Cardiac ventricle fibroblast (primary cell): ENCODE measurements around the gene DNASE2. TPM values are rescaled to one million over a fixed set of nuclear protein-coding genes. Genes with fewer than 3 reads are reported as not detected.

Experiments
- total RNA-seq: library from RNA; depleted of rRNA; stranded (reverse); fragments of >200 nt; gene quantifications from 2 replicates; pipeline ENCODE4 v1.2.3, GENCODE V29; 2015

The DNASE2 gene
- 30.2 and 36.6 TPM in 2 replicates for total RNA-seq

GRCh38 chr19:12881172-12881808 is at the start of gene DNASE2:
Gene DNASE2, minus strand, starts transcription at chr19:12881449. Its CDS starts 74 bp downstream, at chr19:12881375.

DNA sequence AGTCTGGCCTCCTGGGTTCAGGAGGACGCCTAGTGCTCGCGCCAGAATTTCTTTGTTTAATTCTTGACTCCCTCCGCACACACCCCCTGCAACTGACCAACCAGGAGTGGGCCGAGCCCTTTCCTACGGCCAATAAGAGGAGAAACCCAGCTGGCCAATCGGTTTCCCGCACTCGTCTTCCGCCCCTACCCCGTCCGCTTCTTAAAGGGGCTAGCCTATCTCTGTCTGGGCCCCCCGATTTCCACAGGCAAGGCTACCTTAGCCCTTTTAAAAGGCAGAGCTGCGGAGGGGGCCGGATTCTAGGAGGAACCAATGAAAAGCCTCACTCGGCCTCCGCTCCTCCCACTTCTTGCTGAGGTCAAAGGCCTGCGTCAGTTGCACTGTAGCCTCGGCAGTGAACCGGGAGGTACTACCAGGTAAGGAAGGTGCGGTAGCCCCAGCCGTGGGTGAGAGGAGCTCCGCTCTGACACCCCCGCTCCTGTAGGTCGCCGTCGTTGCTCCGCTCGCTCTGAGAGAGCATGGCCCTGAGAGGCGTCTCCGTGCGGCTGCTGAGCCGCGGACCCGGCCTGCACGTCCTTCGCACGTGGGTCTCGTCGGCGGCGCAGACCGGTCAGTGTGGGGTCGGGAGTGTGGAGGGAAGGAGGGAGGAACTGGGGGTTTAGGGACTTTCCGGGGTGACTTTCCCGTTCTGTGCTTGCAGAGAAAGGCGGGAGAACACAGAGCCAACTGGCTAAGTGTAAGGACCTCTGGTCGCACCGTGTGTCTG is 9.7 kb upstream of the DNASE2 start, which contains the start of gene GCDH:
Gene GCDH (plus strand): TSS at position 374 of the 766 bp plus-strand sequence. CDS start 145 bp downstream, at position 519.

GRCh38 chr19:12886969-12887747 is 5.9 kb upstream of the DNASE2 start, which contains the start of gene KLF1:
Gene KLF1, minus strand, starts transcription at chr19:12887201. Its CDS starts 61 bp downstream, at chr19:12887140.

GRCh38 chr19:12838182-12838885 is 42.9 kb downstream of the DNASE2 start, which contains the start of gene MAST1:
Gene MAST1, plus strand, starts transcription at chr19:12838515. Its CDS starts 58 bp downstream, at chr19:12838573.

DNA sequence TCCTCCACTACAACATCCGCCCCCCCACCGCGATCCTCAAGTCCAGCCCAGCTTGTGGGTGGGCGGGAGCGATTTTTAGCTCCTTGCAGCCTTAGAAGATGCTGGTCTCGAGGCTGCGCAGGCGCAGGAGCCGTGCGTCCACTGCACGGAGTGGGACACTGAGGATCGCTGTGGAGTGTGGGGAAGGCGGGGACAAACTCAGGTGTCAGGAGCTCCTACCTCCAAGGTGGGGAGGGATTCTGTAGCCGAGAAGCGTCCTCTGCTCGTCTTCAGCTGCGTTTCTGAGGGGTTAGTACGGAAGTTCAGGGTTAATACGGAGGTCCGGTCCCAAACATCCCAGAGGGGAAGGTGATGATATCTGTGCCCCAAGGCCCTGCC is 46.7 kb downstream of the DNASE2 start, which contains the start of gene RTBDN:
Gene RTBDN (minus strand): TSS at position 14 of the 378 bp plus-strand sequence. CDS start 4,600 bp downstream, outside the sequence.

Other genes starting within 250 kb of the DNASE2 start
- gene MAN2B1, start 214.7 kb downstream of the DNASE2 start, total RNA-seq, result 120 and 162 TPM in 2 replicates
- 9.0 and 9.4 TPM in 2 replicates for gene WDR83, start 214.6 kb downstream of the DNASE2 start, total RNA-seq
- gene DHPS, start 199.6 kb downstream of the DNASE2 start, total RNA-seq, result 72.2 and 74.9 TPM in 2 replicates
- not detected in 2 replicates for gene GNG14, start 193.5 kb downstream of the DNASE2 start, total RNA-seq
- 7.3 and 8.3 TPM in 2 replicates for gene FBXW9, start 184.8 kb downstream of the DNASE2 start, total RNA-seq
- 32.9 and 45.1 TPM in 2 replicates for gene TNPO2, start 157.5 kb downstream of the DNASE2 start, total RNA-seq
- gene TRIR, start 146.8 kb downstream of the DNASE2 start, total RNA-seq, result 311 and 336 TPM in 2 replicates
- gene GET3, start 144.0 kb downstream of the DNASE2 start, total RNA-seq, result 46.8 and 54.1 TPM in 2 replicates
- gene BEST2, start 129.7 kb downstream of the DNASE2 start, total RNA-seq, result not detected in 2 replicates
- 15.2 and 16.8 TPM in 2 replicates for gene HOOK2, start 105.9 kb downstream of the DNASE2 start, total RNA-seq
- gene JUNB, start 90.0 kb downstream of the DNASE2 start, total RNA-seq, result 387 and 404 TPM in 2 replicates
- gene PRDX2, start 79.6 kb downstream of the DNASE2 start, total RNA-seq, result 252 and 259 TPM in 2 replicates
- gene THSD8, start 79.4 kb downstream of the DNASE2 start, total RNA-seq, result not detected in 2 replicates
- 4.9 and 6.0 TPM in 2 replicates for gene RNASEH2A, start 74.9 kb downstream of the DNASE2 start, total RNA-seq
- not detected in 2 replicates for gene RTBDN, start 46.9 kb downstream of the DNASE2 start, total RNA-seq
- 0.19 and 1.3 TPM in 2 replicates for gene MAST1, start 42.9 kb downstream of the DNASE2 start, total RNA-seq
- not detected in 2 replicates for gene KLF1, start 5.8 kb upstream of the DNASE2 start, total RNA-seq
- gene GCDH, start 9.7 kb upstream of the DNASE2 start, total RNA-seq, result 28.0 and 29.7 TPM in 2 replicates
- not detected in 2 replicates for gene SYCE2, start 37.8 kb upstream of the DNASE2 start, total RNA-seq
- 48.9 and 49.0 TPM in 2 replicates for gene FARSA, start 52.3 kb upstream of the DNASE2 start, total RNA-seq
- 877 and 947 TPM in 2 replicates for gene CALR, start 57.2 kb upstream of the DNASE2 start, total RNA-seq
- 50.0 and 60.2 TPM in 2 replicates for gene RAD23A, start 64.4 kb upstream of the DNASE2 start, total RNA-seq
- gene GADD45GIP1, start 75.8 kb upstream of the DNASE2 start, total RNA-seq, result 36.5 and 43.0 TPM in 2 replicates
- gene DAND5, start 88.1 kb upstream of the DNASE2 start, total RNA-seq, result not detected in 2 replicates
- gene NFIX, start 114.0 kb upstream of the DNASE2 start, total RNA-seq, result 122 and 124 TPM in 2 replicates
- 0.29 and 0.44 TPM in 2 replicates for gene LYL1, start 221.4 kb upstream of the DNASE2 start, total RNA-seq
- gene TRMT1, start 235.3 kb upstream of the DNASE2 start, total RNA-seq, result 20.6 and 31.8 TPM in 2 replicates
- 38.7 and 39.3 TPM in 2 replicates for gene NACC1, start 236.8 kb upstream of the DNASE2 start, total RNA-seq